Karpas-422 (cell line): ENCODE results near the gene TREH. TPM values are rescaled to one million over a fixed set of nuclear protein-coding genes. Genes with fewer than 3 reads are reported as not detected.

Experiments used
- DNase-seq: peaks from one replicate; pipeline ENCODE4 v3.0.0-alpha.2; 2015
- H2AFZ ChIP-seq: fragments of 200-600 bp; sonication (generic); 2 replicates; pipeline ENCODE4 v1.6.1; 2014; ENCODE audit warnings: antibody characterized with exemption, low read length, mixed read lengths
- H3K27ac ChIP-seq: fragments of 200-600 bp; sonication (generic); 2 replicates; pipeline ENCODE4 v1.5.1; 2014; ENCODE audit warnings: mild to moderate bottlenecking, low read length, moderate library complexity
- H3K27me3 ChIP-seq: fragments of 200-600 bp; sonication (generic); 2 replicates; pipeline ENCODE4 v1.6.1; 2014; ENCODE audit warnings: low read length, mixed read lengths
- H3K36me3 ChIP-seq: fragments of 200-600 bp; sonication (generic); 2 replicates; pipeline ENCODE4 v1.6.1; 2014; ENCODE audit warnings: low read length, mixed read lengths; ENCODE audit not compliant: insufficient read depth
- H3K4me1 ChIP-seq: fragments of 200-600 bp; sonication (generic); 2 replicates; pipeline ENCODE4 v1.6.1; 2014; ENCODE audit warnings: mild to moderate bottlenecking, low read length, mixed read lengths
- H3K4me2 ChIP-seq: fragments of 200-600 bp; sonication (generic); 2 replicates; pipeline ENCODE4 v1.6.1; 2014; ENCODE audit warnings: low read length, low read depth, mild to moderate bottlenecking; ENCODE audit not compliant: poor library complexity, severe bottlenecking
- H3K4me3 ChIP-seq: fragments of 200-600 bp; sonication (generic); 2 replicates; pipeline ENCODE4 v1.5.1; 2014; ENCODE audit warnings: mild to moderate bottlenecking, antibody characterized with exemption, low read length, mixed read lengths
- H3K79me2 ChIP-seq: fragments of 200-600 bp; sonication (generic); 2 replicates; pipeline ENCODE4 v1.6.1; 2014; ENCODE audit warnings: mild to moderate bottlenecking, low read length, mixed read lengths
- H3K9ac ChIP-seq: fragments of 200-600 bp; sonication (generic); 2 replicates; pipeline ENCODE4 v1.6.0; 2014; ENCODE audit warnings: low read length
- H3K9me2 ChIP-seq: fragments of 200-600 bp; sonication (generic), shearing (Covaris generic); replicated peaks from 2 replicates; pipeline ENCODE4 v1.6.0; 2014; ENCODE audit warnings: mild to moderate bottlenecking, low read length, moderate library complexity; ENCODE audit not compliant: insufficient read depth
- H3K9me3 ChIP-seq: fragments of 300-700, 200-600 bp; sonication (generic); 2 replicates; pipeline ENCODE4 v1.6.1; 2014; ENCODE audit warnings: low read length, mixed read lengths
- H4K20me1 ChIP-seq: fragments of 200-600 bp; sonication (generic); 2 replicates; pipeline ENCODE4 v1.6.1; 2014; ENCODE audit warnings: mild to moderate bottlenecking, antibody characterized with exemption, low read length, low read depth; ENCODE audit not compliant: insufficient read depth
- total RNA-seq: library from RNA; depleted of rRNA; stranded (reverse); fragments of >200 nt; shearing (Covaris generic); gene quantifications from 2 replicates; pipeline ENCODE4 v1.2.3, GENCODE V29; 2014; ENCODE audit warnings: low replicate concordance

TREH gene
- total RNA-seq, 1 experiment from 2014 or later = not detected

GRCh38 chr11:118659953-118660680, 19.3 kb downstream of the TREH start:
- Histone ChIP-seq H3K9me2 (no peaks in the 10 kb centered on the region), H3K9ac (no peak overlapping the region), H3K9me3 (no peaks in the 10 kb centered on the region), H3K4me1 (no peaks in the 10 kb centered on the region), H3K27me3 (no peaks in the 10 kb centered on the region), H3K79me2 (no peaks in the 10 kb centered on the region), H3K36me3 (no peaks in the 10 kb centered on the region), H3K4me2 (no peak overlapping the region), H4K20me1 (no peaks in the 10 kb centered on the region), H3K27ac (no peak overlapping the region), H3K4me3 (no peak overlapping the region), H2AFZ (no peak overlapping the region)
- no peak for DNase-seq

GRCh38 chr11:118659314-118659952, 20.0 kb downstream of the TREH start:
- H3K9me2 ChIP-seq = no peaks in the 10 kb centered on the region
- no peaks in the 10 kb centered on the region for H3K36me3 ChIP-seq
- peak; percentile 90 for DNase-seq
- H3K27ac ChIP-seq = no peak overlapping the region
- H3K27me3 ChIP-seq = no peaks in the 10 kb centered on the region
- H2AFZ ChIP-seq = no peak overlapping the region
- H3K9ac ChIP-seq = no peak overlapping the region
- H3K4me2 ChIP-seq = no peak overlapping the region
- H3K4me1 ChIP-seq = no peaks in the 10 kb centered on the region
- H3K9me3 ChIP-seq = no peaks in the 10 kb centered on the region
- H3K4me3 ChIP-seq = no peak overlapping the region
- H4K20me1 ChIP-seq = no peaks in the 10 kb centered on the region
- H3K79me2 ChIP-seq = no peaks in the 10 kb centered on the region

GRCh38 chr11:118658429-118659313, 20.8 kb downstream of the TREH start:
- Histone ChIP-seq H3K9me3 (no peaks in the 10 kb centered on the region), H3K4me2 (no peak overlapping the region), H3K4me3 (no peak overlapping the region), H3K4me1 (no peaks in the 10 kb centered on the region), H3K79me2 (no peaks in the 10 kb centered on the region), H3K36me3 (no peaks in the 10 kb centered on the region), H3K27me3 (no peaks in the 10 kb centered on the region), H3K9me2 (no peaks in the 10 kb centered on the region), H3K9ac (no peak overlapping the region), H4K20me1 (no peaks in the 10 kb centered on the region), H2AFZ (no peak overlapping the region), H3K27ac (no peak overlapping the region)
- DNase-seq = no peak

GRCh38 chr11:118657709-118658428, 21.6 kb downstream of the TREH start:
- DNase-seq = no peak
- H4K20me1 ChIP-seq = no peaks in the 10 kb centered on the region
- H3K9ac ChIP-seq = no peak overlapping the region
- H3K4me3 ChIP-seq = no peak overlapping the region
- no peaks in the 10 kb centered on the region for H3K9me2 ChIP-seq
- H3K79me2 ChIP-seq = no peaks in the 10 kb centered on the region
- H2AFZ ChIP-seq = no peak overlapping the region
- no peak overlapping the region for H3K27ac ChIP-seq
- H3K36me3 ChIP-seq = no peaks in the 10 kb centered on the region
- no peak overlapping the region for H3K4me2 ChIP-seq
- H3K4me1 ChIP-seq = no peaks in the 10 kb centered on the region
- no peaks in the 10 kb centered on the region for H3K9me3 ChIP-seq
- no peaks in the 10 kb centered on the region for H3K27me3 ChIP-seq

GRCh38 chr11:118657238-118657637, 22.2 kb downstream of the TREH start:
- no peak overlapping the region for H3K27ac ChIP-seq
- H3K9me2 ChIP-seq = no peaks in the 10 kb centered on the region
- H3K79me2 ChIP-seq = no peaks in the 10 kb centered on the region
- H3K4me3 ChIP-seq = no peak overlapping the region
- no peak overlapping the region for H3K4me2 ChIP-seq
- H3K9me3 ChIP-seq = no peaks in the 10 kb centered on the region
- no peak overlapping the region for H2AFZ ChIP-seq
- H3K4me1 ChIP-seq = no peaks in the 10 kb centered on the region
- no peaks in the 10 kb centered on the region for H3K36me3 ChIP-seq
- H3K27me3 ChIP-seq = no peaks in the 10 kb centered on the region
- peak; percentile 66 for DNase-seq
- no peak overlapping the region for H3K9ac ChIP-seq
- H4K20me1 ChIP-seq = no peaks in the 10 kb centered on the region

GRCh38 chr11:118656563-118657165, 22.8 kb downstream of the TREH start:
- H3K79me2 ChIP-seq = no peaks in the 10 kb centered on the region
- no peaks in the 10 kb centered on the region for H3K9me2 ChIP-seq
- no peak overlapping the region for H3K9ac ChIP-seq
- no peak for DNase-seq
- no peaks in the 10 kb centered on the region for H3K4me1 ChIP-seq
- H3K27ac ChIP-seq = no peak overlapping the region
- no peak overlapping the region for H3K4me3 ChIP-seq
- H4K20me1 ChIP-seq = no peaks in the 10 kb centered on the region
- H3K36me3 ChIP-seq = no peaks in the 10 kb centered on the region
- no peaks in the 10 kb centered on the region for H3K9me3 ChIP-seq
- no peak overlapping the region for H3K4me2 ChIP-seq
- no peak overlapping the region for H2AFZ ChIP-seq
- H3K27me3 ChIP-seq = no peaks in the 10 kb centered on the region

GRCh38 chr11:118655486-118656190, 23.8 kb downstream of the TREH start:
- Histone ChIP-seq H3K9ac (no peak overlapping the region), H3K4me1 (no peaks in the 10 kb centered on the region)

More at GRCh38 chr11:118655486-118656190, 23.8 kb downstream of the TREH start:
- Histone ChIP-seq H3K9me3 (no peaks in the 10 kb centered on the region), H3K9me2 (no peaks in the 10 kb centered on the region), H3K79me2 (no peaks in the 10 kb centered on the region), H3K4me2 (no peak overlapping the region), H2AFZ (no peak overlapping the region), H4K20me1 (no peaks in the 10 kb centered on the region), H3K27me3 (no peaks in the 10 kb centered on the region), H3K36me3 (no peaks in the 10 kb centered on the region), H3K4me3 (no peak overlapping the region), H3K27ac (no peak overlapping the region)
- no peak for DNase-seq
